Measurements from ENCODE around the gene ANKS1B.
"Not testable (repeated sequence)": the region's sequence is repeated elsewhere in the genome, so short reads cannot be mapped to it uniquely, and the experiment has no call there.

Gene ANKS1B

DNA sequence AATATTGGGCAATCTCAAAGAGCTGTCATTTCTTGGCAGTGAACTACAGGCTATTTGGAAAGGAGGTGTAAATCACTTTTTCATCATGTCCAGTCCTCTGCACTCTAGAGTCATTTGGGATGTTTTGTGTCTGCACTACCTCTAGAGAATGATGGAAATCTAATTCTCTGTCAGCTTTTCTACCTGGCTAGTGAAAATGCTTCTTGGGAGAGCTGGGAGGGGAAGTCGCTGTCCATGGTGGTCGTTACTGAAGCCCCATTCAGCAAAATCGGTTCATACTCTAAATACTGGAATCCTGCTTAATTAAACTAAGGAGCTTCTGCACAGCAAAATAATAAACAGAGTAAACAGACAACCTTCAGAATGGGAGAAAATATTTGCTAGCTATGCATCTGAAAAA is 1087.8 kb downstream of the ANKS1B start:
- DNase-seq, result no peak

- no peak for DNase-seq
Observed at GRCh38 chr12:98895086-98895651, 1089.6 kb downstream of the ANKS1B start.

DNA sequence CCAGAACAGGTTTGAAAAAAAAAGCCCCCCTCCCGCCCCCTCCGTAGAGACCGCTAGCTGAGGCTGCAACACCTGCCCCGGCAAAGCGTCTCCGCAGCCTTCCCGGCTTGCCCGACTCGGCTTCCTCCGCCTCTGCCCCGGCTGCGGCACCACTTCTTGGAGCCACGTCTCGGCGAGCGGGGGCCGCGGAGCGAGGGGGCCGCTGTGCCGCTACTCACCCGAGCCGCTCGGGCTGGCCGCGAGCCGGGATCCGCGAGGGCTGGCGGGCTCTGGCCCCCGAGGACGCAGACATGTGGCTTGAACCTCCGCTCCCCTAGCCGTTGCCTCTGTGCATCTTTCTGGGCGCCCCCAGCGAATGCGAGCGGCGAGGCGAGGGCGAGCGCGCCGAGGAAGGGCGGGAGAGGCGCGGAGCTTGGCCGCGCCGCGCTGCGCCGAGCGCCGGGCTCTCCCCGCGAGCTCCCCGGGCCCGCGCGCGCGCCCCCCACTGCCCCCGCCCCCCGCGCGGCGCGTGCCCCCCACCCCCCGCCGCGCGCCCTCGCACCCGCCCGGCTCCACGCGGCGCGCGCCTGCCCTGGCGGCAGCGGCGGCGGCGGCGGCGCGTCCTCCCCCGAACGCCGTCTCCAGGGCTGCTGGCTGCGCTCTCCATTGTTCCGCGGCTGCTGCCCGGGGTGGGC is 1090.2 kb downstream of the ANKS1B start:
- DNase-seq, result no peak

- no peak for DNase-seq
Observed at GRCh38 chr12:98893675-98894411, 1090.9 kb downstream of the ANKS1B start.

GRCh38 chr12:98893126-98893674 is 1091.5 kb downstream of the ANKS1B start:
- DNase-seq, result no peak

DNA sequence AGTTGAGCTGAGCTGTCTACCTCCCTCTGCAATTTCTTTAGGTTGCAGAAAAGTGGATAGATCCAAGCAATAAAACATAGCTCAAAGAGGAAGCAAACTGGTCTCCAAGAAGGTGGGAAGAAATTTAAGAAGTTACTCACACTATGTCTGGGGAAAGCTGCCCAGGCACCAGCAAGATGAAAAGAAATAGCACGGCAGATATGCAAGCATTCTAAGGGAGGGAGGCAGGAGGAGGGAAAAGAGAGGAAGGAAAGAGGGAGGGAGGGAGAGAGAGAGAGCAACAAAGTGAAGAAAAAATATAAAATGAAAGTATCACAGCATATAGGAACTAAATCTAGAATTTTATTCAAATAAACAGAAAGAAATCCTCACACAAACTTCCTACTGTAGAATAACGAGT is 1099.0 kb downstream of the ANKS1B start:
- no peak for DNase-seq

GRCh38 chr12:98883231-98883630 is 1101.5 kb downstream of the ANKS1B start:
- DNase-seq, result no peak

GRCh38 chr12:98882526-98882925 is 1102.2 kb downstream of the ANKS1B start:
- DNase-seq, result no peak

GRCh38 chr12:98873776-98874175 is 1111.0 kb downstream of the ANKS1B start:
- DNase-seq, result no peak

DNA sequence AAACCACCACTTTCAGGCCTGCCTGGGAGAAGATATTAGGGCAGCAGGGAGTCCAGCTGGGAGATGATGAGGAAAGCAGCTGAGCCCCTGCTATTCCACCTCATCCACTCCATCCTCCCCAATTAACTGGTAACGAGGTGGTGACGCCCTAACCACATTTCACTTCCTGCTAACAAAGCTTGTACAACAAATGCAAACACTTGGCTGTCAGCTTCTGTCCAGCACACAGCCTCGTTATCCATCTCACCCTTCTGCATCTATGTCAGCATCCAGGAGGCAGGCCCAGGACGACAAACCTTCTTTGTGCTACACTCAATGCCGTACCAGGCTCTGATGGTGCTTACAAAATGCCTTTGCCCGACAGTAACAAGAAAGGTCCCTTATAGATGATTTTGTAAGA is 1114.2 kb downstream of the ANKS1B start:
- DNase-seq, result no peak

DNA sequence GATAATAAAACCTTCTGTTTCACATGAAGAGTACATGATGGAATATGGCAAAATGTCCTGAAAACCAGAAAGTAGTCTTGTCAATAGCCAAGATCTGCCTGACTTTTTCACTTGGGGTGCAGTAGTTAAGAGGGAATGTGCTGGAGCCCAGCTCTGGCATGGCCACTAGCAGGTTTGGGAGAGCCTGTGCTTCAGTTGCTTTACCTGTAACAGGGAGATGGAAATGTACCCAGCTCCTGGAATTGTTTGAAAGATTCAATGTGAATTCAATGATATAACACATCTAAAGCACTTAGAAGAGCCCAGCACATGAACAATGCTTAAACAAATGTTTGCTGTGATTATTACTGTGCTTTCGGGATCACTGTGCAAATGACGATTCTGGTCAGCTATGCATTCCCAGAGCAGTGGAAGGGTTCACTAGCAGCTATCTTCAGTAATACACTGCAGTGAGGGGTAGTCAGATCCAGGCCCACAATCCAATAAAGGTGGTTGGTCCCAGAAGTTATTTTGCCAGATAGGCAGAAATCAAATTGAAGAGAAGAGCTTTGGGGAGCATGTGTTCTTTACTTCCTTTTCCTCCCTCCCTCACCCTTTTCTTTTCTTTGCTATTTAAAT is 1114.7 kb downstream of the ANKS1B start:
- no peak for DNase-seq

GRCh38 chr12:98868538-98868937 is 1116.2 kb downstream of the ANKS1B start:
- no peak for DNase-seq

GRCh38 chr12:98868076-98868475 is 1116.7 kb downstream of the ANKS1B start:
- no peak for DNase-seq

DNA sequence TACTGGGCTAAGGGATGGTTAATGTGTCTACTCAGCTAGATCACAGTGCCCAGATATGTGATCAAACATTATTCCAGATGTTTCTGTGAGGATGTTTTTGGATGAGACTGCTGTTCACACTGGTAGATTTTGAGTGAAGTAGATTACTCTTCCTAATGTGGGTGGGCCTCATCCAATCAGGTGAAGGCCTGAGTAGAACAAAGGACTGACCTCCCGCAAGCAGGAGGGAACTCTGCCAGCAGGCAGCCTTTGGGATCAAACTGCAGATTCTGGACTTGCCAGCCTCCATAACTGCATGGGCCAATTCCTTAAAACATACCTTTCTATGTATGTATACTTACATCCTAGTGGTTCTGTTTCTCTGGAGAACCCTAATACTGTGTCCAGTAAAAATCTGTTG is 1120.4 kb downstream of the ANKS1B start:
- DNase-seq, result no peak

- no peak for DNase-seq
Observed at GRCh38 chr12:98863167-98863566, 1121.6 kb downstream of the ANKS1B start.

DNA sequence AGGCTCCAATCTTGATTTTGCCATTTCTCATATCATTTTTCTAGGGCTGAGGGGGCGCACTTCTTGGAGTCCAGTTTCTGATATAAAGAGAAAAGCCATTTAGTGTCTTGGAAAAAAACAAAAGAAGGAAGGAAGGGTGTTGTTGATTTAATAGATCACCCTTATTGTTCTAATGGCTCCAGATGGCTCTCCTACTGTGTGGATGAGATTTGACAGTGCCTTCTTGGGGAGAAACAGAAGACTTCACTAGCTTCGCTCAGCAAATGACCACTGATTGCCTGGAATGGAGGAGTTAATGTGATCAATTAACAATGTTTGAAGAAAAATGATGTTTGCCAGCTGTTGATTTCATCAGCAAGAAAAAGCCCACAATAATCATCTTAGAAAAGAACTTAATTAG is 1123.5 kb downstream of the ANKS1B start:
- no peak for DNase-seq

DNA sequence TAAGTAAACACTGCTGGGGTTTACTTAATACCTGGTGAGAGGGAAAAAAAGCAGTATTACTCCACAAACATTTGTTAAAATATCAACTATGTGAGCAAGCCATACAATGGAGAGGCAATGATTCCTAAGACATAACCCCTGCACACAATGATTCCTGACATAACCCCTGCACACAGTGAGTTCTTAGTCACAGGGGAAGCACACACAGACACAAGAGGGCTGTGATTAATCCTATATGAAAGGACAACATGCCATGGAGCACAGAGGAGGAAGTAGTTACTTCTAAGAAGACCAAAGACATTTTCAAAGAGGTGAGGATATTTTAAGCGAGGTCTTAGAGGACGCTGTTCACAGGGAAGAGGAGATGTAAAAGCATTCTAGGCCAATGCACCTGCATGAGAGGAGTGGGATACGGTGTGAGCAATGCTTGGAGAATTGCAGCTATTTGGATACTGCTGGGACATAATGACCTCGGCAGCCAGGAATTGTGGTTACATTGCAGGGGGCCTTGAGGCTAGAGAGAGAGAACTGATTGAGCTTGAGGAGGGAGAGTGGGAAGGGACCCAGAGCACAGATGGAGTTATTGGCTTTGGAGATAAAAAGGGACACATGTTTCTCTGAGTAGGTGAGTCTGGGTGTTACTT is 1127.7 kb downstream of the ANKS1B start:
- no peak for DNase-seq

- DNase-seq, result no peak
Observed at GRCh38 chr12:98852181-98852580, 1132.6 kb downstream of the ANKS1B start.

DNA sequence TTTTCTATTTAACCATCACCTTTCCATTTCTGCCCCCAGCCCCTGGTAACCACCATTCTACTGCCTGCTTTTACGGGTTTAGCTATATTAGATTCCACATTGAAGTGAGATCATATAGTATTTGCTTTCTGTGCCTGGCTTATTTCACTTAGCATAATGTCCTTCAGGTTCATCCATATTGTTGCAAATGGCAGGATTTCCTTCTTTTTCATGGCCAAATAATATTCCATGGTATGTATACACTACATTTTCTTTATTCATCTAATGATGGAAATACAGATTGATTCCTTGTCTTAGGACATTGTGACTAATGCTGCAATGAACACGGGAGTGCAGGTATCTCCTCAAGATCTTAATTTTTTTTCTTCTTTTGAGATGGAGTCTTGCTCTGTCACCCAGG is 1137.5 kb downstream of the ANKS1B start:
- no peak for DNase-seq

- DNase-seq, result no peak
Observed at GRCh38 chr12:98845957-98846356, 1138.8 kb downstream of the ANKS1B start.

DNA sequence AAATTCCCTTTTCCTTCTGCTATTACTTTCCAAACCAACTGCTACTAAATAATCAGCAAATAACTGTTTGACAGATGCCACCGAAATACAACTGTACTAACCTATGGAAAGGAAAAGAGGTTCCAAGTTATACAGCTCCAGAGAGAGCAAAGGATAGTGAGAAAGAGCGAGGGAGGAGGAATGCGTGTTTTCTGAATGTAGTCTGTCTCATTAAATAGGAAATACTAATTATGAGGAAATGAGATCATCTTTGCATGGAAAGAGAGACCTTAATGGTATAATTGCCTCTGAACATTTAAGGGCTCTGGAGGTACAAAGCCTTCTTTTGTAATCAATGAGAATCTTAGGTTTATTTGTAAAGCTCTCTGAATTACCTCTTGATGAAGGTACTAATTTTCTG is 1144.4 kb downstream of the ANKS1B start:
- DNase-seq, result no peak

- DNase-seq, result no peak
Observed at GRCh38 chr12:98838231-98838647, 1146.5 kb downstream of the ANKS1B start.

DNA sequence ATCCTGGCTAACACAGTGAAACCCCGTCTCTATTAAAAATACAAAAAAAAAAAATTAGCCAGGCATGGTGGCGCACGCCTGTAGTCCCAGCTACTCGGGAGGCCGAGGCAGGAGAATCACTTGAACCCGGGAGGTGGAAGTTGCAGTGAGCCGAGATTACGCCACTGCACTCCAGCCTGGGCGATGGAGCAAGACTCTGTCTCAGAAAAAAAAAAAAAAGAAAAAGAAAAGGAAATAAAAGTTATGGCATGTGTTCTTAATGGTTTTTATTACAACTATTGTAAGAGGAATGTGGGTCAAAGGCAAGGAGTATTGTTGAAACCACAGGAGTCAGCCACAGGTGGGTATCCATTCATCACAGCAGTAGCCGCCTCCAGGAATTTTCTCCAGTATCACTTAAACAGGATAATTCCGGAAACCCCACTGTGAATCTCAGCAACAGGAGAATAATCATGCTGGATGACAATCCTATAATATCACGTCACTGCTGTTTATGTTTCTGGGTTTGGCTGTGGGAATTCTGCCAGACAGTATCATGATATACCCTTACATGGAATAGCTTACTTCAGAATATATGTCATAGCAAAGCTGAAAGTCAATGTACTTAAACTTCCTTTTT is 1147.5 kb downstream of the ANKS1B start:
- DNase-seq, result not testable (repeated sequence)
